Endodermal cell (in vitro differentiated cells): ENCODE data around the gene RGL1. TPM values are rescaled to one million over a fixed set of nuclear protein-coding genes. Genes with fewer than 3 reads are reported as not detected.

ENCODE experiments used
- DNase-seq: peaks from one replicate; pipeline ENCODE4 v3.0.0-alpha.2; 2017
- H3K27ac ChIP-seq: 2 replicates; pipeline ENCODE4 v1.5.1; 2013; ENCODE audit warnings: mild to moderate bottlenecking, low read depth, low read length, moderate library complexity
- H3K27me3 ChIP-seq: 2 replicates; pipeline ENCODE4 v1.6.1; 2013; ENCODE audit warnings: mild to moderate bottlenecking, low read length, moderate library complexity; ENCODE audit not compliant: insufficient read depth, control insufficient read depth, poor library complexity, severe bottlenecking
- H3K36me3 ChIP-seq: 2 replicates; pipeline ENCODE4 v1.7.0; 2013; ENCODE audit warnings: mild to moderate bottlenecking, low read length, moderate library complexity; ENCODE audit not compliant: control insufficient read depth, insufficient read depth
- H3K4me1 ChIP-seq: one replicate; pipeline ENCODE4 v1.7.0; 2013; ENCODE audit warnings: low read length; ENCODE audit not compliant: control insufficient read depth, insufficient read depth
- H3K4me3 ChIP-seq: 2 replicates; pipeline ENCODE4 v1.5.1; 2013; ENCODE audit warnings: mild to moderate bottlenecking, low read length, moderate library complexity
- H3K9ac ChIP-seq: 2 replicates; pipeline ENCODE4 v1.6.1; 2013; ENCODE audit warnings: mild to moderate bottlenecking, low read length, moderate library complexity; ENCODE audit not compliant: poor library complexity, severe bottlenecking; ENCODE audit errors: extremely low read depth
- H3K9me3 ChIP-seq: 2 replicates; pipeline ENCODE4 v1.6.1; 2013; ENCODE audit warnings: mild to moderate bottlenecking, low read length, moderate library complexity; ENCODE audit not compliant: control insufficient read depth
- H3K27ac Mint-ChIP-seq: 2 replicates; pipeline ENCODE4 v1.8.0; 2020; ENCODE audit warnings: mixed read lengths
- H3K27me3 Mint-ChIP-seq: 2 replicates; pipeline ENCODE4 v1.8.0; 2021; ENCODE audit warnings: mild to moderate bottlenecking, mixed read lengths; ENCODE audit not compliant: insufficient read depth
- H3K36me3 Mint-ChIP-seq: 2 replicates; pipeline ENCODE4 v1.8.0; 2020; ENCODE audit warnings: low read depth, mixed read lengths
- H3K4me1 Mint-ChIP-seq: 2 replicates; pipeline ENCODE4 v1.8.0; 2020; ENCODE audit warnings: mixed read lengths
- H3K4me3 Mint-ChIP-seq: 2 replicates; pipeline ENCODE4 v1.8.0; 2020; ENCODE audit warnings: mild to moderate bottlenecking, moderate library complexity, mixed read lengths
- H3K9me3 Mint-ChIP-seq: 2 replicates; pipeline ENCODE4 v1.8.0; 2020; ENCODE audit warnings: mild to moderate bottlenecking, mixed read lengths
- CTCF ChIP-seq: fragments of 200-600 bp; sonication (generic); conservative IDR thresholded peaks from 2 replicates; pipeline ENCODE4 v1.5.0; 2021; ENCODE audit warnings: antibody characterized with exemption, mild to moderate bottlenecking
- WGBS, 2 experiments: methylation state at CpG; one replicate each; pipeline versions ENCODE4 v1.1.5 to v1.1.7; 2013; ENCODE audit warnings: missing lambda C conversion rate in 2 of 2, mixed read lengths in 1 of 2; ENCODE audit not compliant: insufficient coverage in 1 of 2, insufficient read length in 1 of 2; 5-methylcytosine and 5-hydroxymethylcytosine counted together
- total RNA-seq, 2 donors: library from RNA; stranded (reverse); fragmentation: NEBNext Ultra II Directional in 1 of 2; extraction: Animal tissue kit (Norgen Biotek cat#: 25700) in 1 of 2; gene quantifications; 2 replicates in 1 of 2; 3 replicates in 1 of 2; pipeline ENCODE4 v1.2.1, GENCODE V29; 2021

The RGL1 gene
- total RNA-seq, 2 donors from 2014 or later = 0.15 to 2.6 TPM

DNA sequence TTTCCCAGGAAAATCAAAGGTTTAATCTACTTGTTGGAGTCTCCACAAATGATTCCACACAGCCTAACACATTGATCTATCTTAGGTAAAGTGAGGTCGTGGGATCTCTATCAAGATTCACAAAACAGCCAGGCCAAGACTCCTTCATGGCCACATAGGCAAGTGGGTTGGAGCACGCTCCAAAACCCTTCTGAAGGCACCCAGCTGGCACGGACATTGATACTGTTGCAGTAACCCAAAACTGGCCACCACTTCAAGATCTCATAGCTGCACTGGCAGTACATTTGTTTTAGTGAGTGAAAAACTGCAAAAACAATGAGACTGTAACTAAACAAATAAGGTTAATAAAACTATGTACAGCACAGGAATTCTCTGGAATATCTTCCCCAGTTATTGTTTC lies 170.7 kb downstream of the RGL1 start:
- Histone ChIP-seq H3K4me3 (no peak overlapping the region), H3K4me1 (no peaks in the 10 kb centered on the region), H3K27me3 (no peaks in the 10 kb centered on the region), H3K9me3 (no peaks in the 10 kb centered on the region), H3K27ac (no peak overlapping the region), H3K9ac (no peak overlapping the region), H3K36me3 (no peaks in the 10 kb centered on the region)
- Mint-ChIP-seq H3K4me3 (no peak overlapping the region), H3K4me1 (peaks cover 5% of the 10 kb centered on the region), H3K27me3 (no peaks in the 10 kb centered on the region), H3K27ac (no peak overlapping the region), H3K36me3 (peaks cover 2% of the 10 kb centered on the region), H3K9me3 (no peaks in the 10 kb centered on the region)
- TF ChIP-seq CTCF = no peak
- no peak for DNase-seq
- 90 to 92% methylated on average over 2 to 3 of the region's 3 CpGs for WGBS, 2 experiments

DNA sequence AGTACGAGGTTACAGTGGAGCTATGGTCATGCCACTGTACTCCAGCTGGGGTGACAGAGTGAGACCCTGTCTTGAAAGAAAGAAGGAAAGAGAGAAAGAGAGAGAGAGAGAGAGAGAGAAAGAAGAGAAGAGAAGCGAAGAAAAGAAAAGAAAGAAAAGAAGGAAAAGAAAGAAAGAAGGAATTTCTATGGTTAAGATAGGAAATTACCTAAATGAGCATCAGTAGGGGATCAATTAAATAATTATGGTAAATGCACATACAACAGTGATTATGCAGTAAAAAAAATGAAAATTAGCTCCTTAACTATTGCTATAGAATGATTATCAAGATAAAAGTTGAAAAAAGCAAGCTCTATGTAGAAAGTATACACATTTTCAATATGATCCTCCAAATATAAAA lies 172.8 kb downstream of the RGL1 start:
- H3K27me3 Mint-ChIP-seq = no peaks in the 10 kb centered on the region
- no peaks in the 10 kb centered on the region for H3K9me3 ChIP-seq
- H3K4me1 ChIP-seq = no peaks in the 10 kb centered on the region
- H3K4me1 Mint-ChIP-seq = peaks cover 5% of the 10 kb centered on the region
- no peaks in the 10 kb centered on the region for H3K9me3 Mint-ChIP-seq
- no peak overlapping the region for H3K4me3 Mint-ChIP-seq
- DNase-seq = no peak
- H3K27ac Mint-ChIP-seq = no peak overlapping the region
- no peaks in the 10 kb centered on the region for H3K27me3 ChIP-seq
- no peak overlapping the region for H3K4me3 ChIP-seq
- no peaks in the 10 kb centered on the region for H3K36me3 ChIP-seq
- no peak overlapping the region for H3K9ac ChIP-seq
- 94 to 100% methylated on average over 1 to 2 of the region's 2 CpGs for WGBS, 2 experiments
- H3K36me3 Mint-ChIP-seq = peaks cover 2% of the 10 kb centered on the region
- H3K27ac ChIP-seq = no peak overlapping the region
- no peak for TF ChIP-seq CTCF

Other genes with a start within 250 kb of the RGL1 start
- under 1 TPM in 1 of 2 donors, not detected in 1; 0.55 TPM for gene NCF2, start 214.7 kb upstream of the RGL1 start, total RNA-seq
- 10 to 100 TPM; 78.7 to 99.5 TPM for gene ARPC5, start 169.3 kb upstream of the RGL1 start, total RNA-seq
- gene APOBEC4, start 151.8 kb upstream of the RGL1 start, total RNA-seq = not detected
- gene COLGALT2, start 232.6 kb downstream of the RGL1 start, total RNA-seq = 1 to 10 TPM; 1.9 to 2.3 TPM
- gene TSEN15, start 246.6 kb downstream of the RGL1 start, total RNA-seq = 10 to 100 TPM; 20.4 to 22.5 TPM